ENCODE results near the gene ZNF688.

The ZNF688 gene

GRCh38 chr16:30555315-30556124, 16.0 kb downstream of the ZNF688 start:
- no peak overlapping the region for H3K4me3 ChIP-seq (ENCODE audit: low read depth, low read length)
- no peak for DNase-seq (ENCODE audit: low read depth, low spot score)
- TF ChIP-seq, protein P1, sequence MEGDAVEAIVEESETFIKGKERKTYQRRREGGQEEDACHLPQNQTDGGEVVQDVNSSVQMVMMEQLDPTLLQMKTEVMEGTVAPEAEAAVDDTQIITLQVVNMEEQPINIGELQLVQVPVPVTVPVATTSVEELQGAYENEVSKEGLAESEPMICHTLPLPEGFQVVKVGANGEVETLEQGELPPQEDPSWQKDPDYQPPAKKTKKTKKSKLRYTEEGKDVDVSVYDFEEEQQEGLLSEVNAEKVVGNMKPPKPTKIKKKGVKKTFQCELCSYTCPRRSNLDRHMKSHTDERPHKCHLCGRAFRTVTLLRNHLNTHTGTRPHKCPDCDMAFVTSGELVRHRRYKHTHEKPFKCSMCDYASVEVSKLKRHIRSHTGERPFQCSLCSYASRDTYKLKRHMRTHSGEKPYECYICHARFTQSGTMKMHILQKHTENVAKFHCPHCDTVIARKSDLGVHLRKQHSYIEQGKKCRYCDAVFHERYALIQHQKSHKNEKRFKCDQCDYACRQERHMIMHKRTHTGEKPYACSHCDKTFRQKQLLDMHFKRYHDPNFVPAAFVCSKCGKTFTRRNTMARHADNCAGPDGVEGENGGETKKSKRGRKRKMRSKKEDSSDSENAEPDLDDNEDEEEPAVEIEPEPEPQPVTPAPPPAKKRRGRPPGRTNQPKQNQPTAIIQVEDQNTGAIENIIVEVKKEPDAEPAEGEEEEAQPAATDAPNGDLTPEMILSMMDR (IDR thresholded peaks at IDR 0.05; ENCODE audit: insufficient read depth, low read length, missing control alignments), result no peak
- POLR2A ChIA-PET, result no interaction called here
- CTCF ChIA-PET, result interaction anchor here (1.3 to 1.9 kb wide), 2 partner anchors 20 to 73 kb away, joined by 4 to 8 read pairs; no protein-coding TSS in a partner anchor

GRCh38 chr16:30554557-30555314, 16.8 kb downstream of the ZNF688 start:
- CTCF ChIA-PET, result interaction anchor here (1.3 to 1.9 kb wide), 2 partner anchors 19 to 74 kb away, joined by 4 to 8 read pairs; no protein-coding TSS in a partner anchor
- no peak for DNase-seq (ENCODE audit: low read depth, low spot score)
- H3K4me3 ChIP-seq (ENCODE audit: low read depth, low read length), result no peak overlapping the region
- POLR2A ChIA-PET, result no interaction called here
- TF ChIP-seq, protein P1 (IDR thresholded peaks at IDR 0.05; ENCODE audit: insufficient read depth, low read length, missing control alignments), result no peak

GRCh38 chr16:30553393-30553899, 18.1 kb downstream of the ZNF688 start:
- CTCF ChIA-PET, result interaction anchor here (2.0 kb wide), 1 partner anchor 18 kb away, joined by 7 read pairs; no protein-coding TSS in a partner anchor
- DNase-seq (ENCODE audit: low read depth, low spot score), result no peak
- TF ChIP-seq, protein P1 (IDR thresholded peaks at IDR 0.05; ENCODE audit: insufficient read depth, low read length, missing control alignments), result no peak
- no peak overlapping the region for H3K4me3 ChIP-seq (ENCODE audit: low read depth, low read length)
- POLR2A ChIA-PET, result interaction anchor here (0.7 kb wide), 1 partner anchor 12 kb away, joined by 3 read pairs; no protein-coding TSS in a partner anchor

- TF ChIP-seq, protein P1 (IDR thresholded peaks at IDR 0.05; ENCODE audit: insufficient read depth, low read length, missing control alignments), result no peak
- CTCF ChIA-PET, result interaction anchor here (2.0 kb wide), 1 partner anchor 17 kb away, joined by 7 read pairs; no protein-coding TSS in a partner anchor
- POLR2A ChIA-PET, result interaction anchor here (0.7 kb wide), 1 partner anchor 12 kb away, joined by 3 read pairs; no protein-coding TSS in a partner anchor
These were observed 18.6 kb downstream of the ZNF688 start for GRCh38 chr16:30552956-30553355.

DNA sequence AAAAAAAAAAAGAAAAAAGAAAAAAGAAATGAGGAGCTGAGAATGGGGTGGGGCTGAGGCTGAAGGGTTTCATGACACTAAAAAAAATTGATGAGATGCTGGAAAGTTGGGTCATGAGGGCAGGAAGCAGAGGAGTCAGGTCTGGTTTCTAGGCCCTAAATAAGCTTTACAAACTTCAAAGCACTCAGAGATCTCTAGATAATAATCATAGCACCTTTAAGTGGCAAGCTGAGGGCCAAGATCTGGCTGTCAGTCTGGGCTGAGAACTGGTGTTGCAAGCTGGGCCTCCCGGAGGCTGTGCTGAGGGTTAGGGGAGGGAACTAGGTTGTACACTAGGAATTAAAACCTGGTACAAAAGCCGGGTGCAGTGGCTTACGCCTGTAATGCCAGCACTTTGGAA, 19.7 kb downstream of the ZNF688 start:
- TF ChIP-seq, protein P1 (IDR thresholded peaks at IDR 0.05; ENCODE audit: insufficient read depth, low read length, missing control alignments), result no peak
- no peak overlapping the region for H3K4me3 ChIP-seq (ENCODE audit: low read depth, low read length)
- DNase-seq (ENCODE audit: low read depth, low spot score), result no peak
- ChIA-PET POLR2A (no interaction called here), CTCF (interaction anchor here (1.1 to 2.0 kb wide), 2 partner anchors 16 to 102 kb away, joined by 4 to 7 read pairs; no protein-coding TSS in a partner anchor)

More at GRCh38 chr16:30552956-30553355, 18.6 kb downstream of the ZNF688 start:
- no peak for DNase-seq (ENCODE audit: low read depth, low spot score)
- no peak overlapping the region for H3K4me3 ChIP-seq (ENCODE audit: low read depth, low read length)

Data from AG04449 (cell line).